ENCODE data around the gene TTC28.

The TTC28 gene

DNA sequence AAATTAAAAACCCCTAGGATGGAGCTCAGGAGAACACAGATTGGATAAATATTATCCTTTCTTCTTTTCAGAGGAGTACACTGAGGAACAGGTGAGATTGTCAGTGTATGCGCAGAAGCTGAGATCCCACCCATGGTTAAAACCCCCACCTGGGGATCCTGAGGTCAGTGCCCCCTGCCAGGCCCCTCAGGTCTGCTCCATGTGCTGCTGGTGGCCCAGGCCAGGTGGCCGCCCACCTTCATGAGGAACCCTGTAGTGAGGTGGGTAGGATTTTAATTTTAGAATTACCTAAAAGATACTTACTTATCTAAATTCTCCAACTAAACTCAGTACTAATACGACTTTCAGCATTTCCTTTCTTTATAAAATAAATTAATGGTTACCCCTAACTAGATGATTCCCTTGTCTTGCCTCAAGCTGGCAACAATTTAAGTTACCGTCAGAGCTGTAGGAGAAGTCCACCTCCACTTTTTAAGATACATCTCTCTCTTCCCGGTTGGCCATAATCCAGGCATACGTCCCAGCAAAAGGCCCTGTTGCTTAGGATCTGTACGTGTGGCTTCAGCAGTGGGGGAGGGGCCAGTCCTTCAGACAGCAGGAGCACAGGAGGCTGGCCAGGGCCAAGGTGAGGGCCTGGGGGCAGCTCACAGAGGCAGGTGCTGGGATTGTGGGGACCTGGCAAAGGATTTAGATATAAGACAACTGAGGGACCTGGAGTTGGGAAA is 699.1 kb downstream of the TTC28 start:
- Histone ChIP-seq H3K27me3 (ENCODE audit: low read length) (no peaks in the 10 kb centered on the region), H3K4me2 (ENCODE audit: low read depth, low read length, poor library complexity, severe bottlenecking) (no peak overlapping the region), H3K27ac (ENCODE audit: low read depth, low read length) (no peak overlapping the region), H3K36me3 (ENCODE audit: low read length) (no peaks in the 10 kb centered on the region), H4K20me1 (ENCODE audit: low read depth, low read length) (no peaks in the 10 kb centered on the region), H3K9me2 (replicated peaks; ENCODE audit: insufficient read depth, low read length) (no peaks in the 10 kb centered on the region), H3K9me3 (ENCODE audit: insufficient read depth, low read length) (no peaks in the 10 kb centered on the region), H3F3A (ENCODE audit: insufficient read depth) (no peaks in the 10 kb centered on the region), H3K4me3 (ENCODE audit: insufficient read depth, low read length, poor library complexity, severe bottlenecking) (no peak overlapping the region), H3K79me2 (ENCODE audit: insufficient read depth, low read length) (no peaks in the 10 kb centered on the region), H2AFZ (ENCODE audit: low read depth, low read length, severe bottlenecking) (no peak overlapping the region), H3K9ac (ENCODE audit: low read length) (no peak overlapping the region)
- TF ChIP-seq CTCF (IDR thresholded peaks at IDR 0.05; ENCODE audit: insufficient read depth, low read length, poor library complexity, severe bottlenecking), result no peak
- TF ChIP-seq EZH2phosphoT487 (conservative IDR thresholded peaks at IDR 0.05; ENCODE audit: low read length), result no peak

GRCh38 chr22:27978802-27979201 is 700.8 kb downstream of the TTC28 start:
- no peaks in the 10 kb centered on the region for H3K9me2 ChIP-seq (replicated peaks; ENCODE audit: insufficient read depth, low read length)
- H3K9ac ChIP-seq (ENCODE audit: low read length), result no peak overlapping the region
- H3K27ac ChIP-seq (ENCODE audit: low read depth, low read length), result no peak overlapping the region
- TF ChIP-seq EZH2phosphoT487 (conservative IDR thresholded peaks at IDR 0.05; ENCODE audit: low read length) (no peak), CTCF (IDR thresholded peaks at IDR 0.05; ENCODE audit: insufficient read depth, low read length, poor library complexity, severe bottlenecking) (no peak)
- no peaks in the 10 kb centered on the region for H3K79me2 ChIP-seq (ENCODE audit: insufficient read depth, low read length)
- no peak overlapping the region for H3K4me3 ChIP-seq (ENCODE audit: insufficient read depth, low read length, poor library complexity, severe bottlenecking)
- H3K27me3 ChIP-seq (ENCODE audit: low read length), result no peaks in the 10 kb centered on the region
- no peaks in the 10 kb centered on the region for H4K20me1 ChIP-seq (ENCODE audit: low read depth, low read length)
- no peak overlapping the region for H2AFZ ChIP-seq (ENCODE audit: low read depth, low read length, severe bottlenecking)
- no peak overlapping the region for H3K4me2 ChIP-seq (ENCODE audit: low read depth, low read length, poor library complexity, severe bottlenecking)
- no peaks in the 10 kb centered on the region for H3K9me3 ChIP-seq (ENCODE audit: insufficient read depth, low read length)
- H3K36me3 ChIP-seq (ENCODE audit: low read length), result no peaks in the 10 kb centered on the region
- H3F3A ChIP-seq (ENCODE audit: insufficient read depth), result no peaks in the 10 kb centered on the region

DNA sequence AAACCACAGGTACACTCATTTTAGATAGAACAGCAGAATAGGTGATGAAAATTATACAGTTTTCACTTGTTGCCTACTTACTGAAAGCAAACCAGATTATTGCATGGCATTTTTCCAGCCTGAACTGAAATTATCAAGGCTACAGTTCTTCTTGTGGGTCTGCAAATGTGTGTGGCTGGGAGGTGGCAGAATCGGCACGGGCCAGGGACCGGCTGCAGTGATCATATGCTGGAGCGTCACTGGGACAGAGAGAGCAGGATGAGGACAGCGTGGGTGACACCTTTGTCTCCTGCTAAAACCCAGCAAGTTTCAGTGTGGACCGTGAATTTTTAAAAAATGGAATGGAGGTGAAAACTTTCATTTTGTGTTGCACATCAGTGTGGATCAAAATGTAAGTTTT is 701.3 kb downstream of the TTC28 start:
- Histone ChIP-seq H2AFZ (ENCODE audit: low read depth, low read length, severe bottlenecking) (no peak overlapping the region), H3K9me3 (ENCODE audit: insufficient read depth, low read length) (no peaks in the 10 kb centered on the region), H3K4me2 (ENCODE audit: low read depth, low read length, poor library complexity, severe bottlenecking) (no peak overlapping the region), H3K79me2 (ENCODE audit: insufficient read depth, low read length) (no peaks in the 10 kb centered on the region), H3K36me3 (ENCODE audit: low read length) (no peaks in the 10 kb centered on the region), H4K20me1 (ENCODE audit: low read depth, low read length) (no peaks in the 10 kb centered on the region), H3K27ac (ENCODE audit: low read depth, low read length) (no peak overlapping the region), H3F3A (ENCODE audit: insufficient read depth) (no peaks in the 10 kb centered on the region), H3K9me2 (replicated peaks; ENCODE audit: insufficient read depth, low read length) (no peaks in the 10 kb centered on the region), H3K9ac (ENCODE audit: low read length) (no peak overlapping the region), H3K4me3 (ENCODE audit: insufficient read depth, low read length, poor library complexity, severe bottlenecking) (no peak overlapping the region), H3K27me3 (ENCODE audit: low read length) (no peaks in the 10 kb centered on the region)
- no peak for TF ChIP-seq EZH2phosphoT487 (conservative IDR thresholded peaks at IDR 0.05; ENCODE audit: low read length)
- TF ChIP-seq CTCF (IDR thresholded peaks at IDR 0.05; ENCODE audit: insufficient read depth, low read length, poor library complexity, severe bottlenecking), result no peak

Data from SU-DHL-6 (cell line).